Effector memory CD4-positive, alpha-beta T cell (primary cell): ENCODE data around the gene ARFGAP2.

Experiments used
- DNase-seq, 3 donors: peaks; one replicate each; pipeline ENCODE4 v3.0.0-alpha.2; 2020
- H3K27ac ChIP-seq: 2 replicates; pipeline ENCODE4 v1.7.0; 2013; ENCODE audit warnings: mild to moderate bottlenecking, low read length, moderate library complexity; ENCODE audit not compliant: insufficient read depth, poor library complexity, severe bottlenecking
- H3K27me3 ChIP-seq: replicated peaks from 2 replicates; pipeline ENCODE4 v1.7.0; 2013; ENCODE audit warnings: mild to moderate bottlenecking, low read length; ENCODE audit not compliant: insufficient read depth, control insufficient read depth, poor library complexity, severe bottlenecking
- H3K36me3 ChIP-seq: 2 replicates; pipeline ENCODE4 v1.7.0; 2013; ENCODE audit warnings: mild to moderate bottlenecking, low read length, moderate library complexity; ENCODE audit not compliant: control insufficient read depth, insufficient read depth
- H3K4me1 ChIP-seq: 2 replicates; pipeline ENCODE4 v1.7.0; 2013; ENCODE audit warnings: low read length, mild to moderate bottlenecking; ENCODE audit not compliant: control insufficient read depth, insufficient read depth, poor library complexity, severe bottlenecking
- H3K4me3 ChIP-seq: 2 replicates; pipeline ENCODE4 v1.7.0; 2013; ENCODE audit warnings: low read length, low read depth, mild to moderate bottlenecking; ENCODE audit not compliant: insufficient read depth, poor library complexity, severe bottlenecking
- H3K9me3 ChIP-seq: 2 replicates; pipeline ENCODE4 v1.7.0; 2013; ENCODE audit warnings: mild to moderate bottlenecking, low read length, moderate library complexity; ENCODE audit not compliant: control insufficient read depth

ARFGAP2 gene

GRCh38 chr11:47136327-47136726 lies 40.4 kb downstream of the ARFGAP2 start:
- no peaks in the 10 kb centered on the region for H3K4me1 ChIP-seq
- no peaks in the 10 kb centered on the region for H3K27me3 ChIP-seq
- peaks cover 2% of the 10 kb centered on the region for H3K36me3 ChIP-seq
- no peaks in the 10 kb centered on the region for H3K9me3 ChIP-seq
- H3K4me3 ChIP-seq = no peak overlapping the region
- DNase-seq = no peak
- no peak overlapping the region for H3K27ac ChIP-seq

DNA sequence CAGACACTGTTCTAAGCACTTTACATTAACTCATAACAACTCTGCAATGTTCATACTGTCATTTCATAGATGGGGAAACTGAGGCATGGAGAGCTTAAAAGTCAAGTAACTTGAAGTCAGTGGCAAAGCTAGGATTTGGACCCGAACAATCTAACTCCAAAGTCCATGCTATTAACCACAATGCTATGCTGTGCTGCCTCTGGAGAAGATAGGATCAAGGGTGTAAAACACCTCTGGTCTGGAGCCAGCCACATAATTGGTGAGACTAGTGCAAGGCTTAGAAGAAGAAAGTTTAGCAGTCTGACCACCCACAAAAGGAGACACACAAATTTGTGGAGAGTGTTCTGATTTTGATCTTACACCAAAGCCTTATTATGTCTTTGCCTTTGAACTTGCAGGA lies 43.7 kb downstream of the ARFGAP2 start:
- H3K27ac ChIP-seq = no peak overlapping the region
- no peaks in the 10 kb centered on the region for H3K4me1 ChIP-seq
- no peak for DNase-seq
- no peaks in the 10 kb centered on the region for H3K27me3 ChIP-seq
- H3K36me3 ChIP-seq = peaks cover 1% of the 10 kb centered on the region
- no peaks in the 10 kb centered on the region for H3K9me3 ChIP-seq
- H3K4me3 ChIP-seq = no peak overlapping the region

- DNase-seq = no peak
- no peaks in the 10 kb centered on the region for H3K36me3 ChIP-seq
- no peaks in the 10 kb centered on the region for H3K27me3 ChIP-seq
- H3K9me3 ChIP-seq = no peaks in the 10 kb centered on the region
- no peaks in the 10 kb centered on the region for H3K4me1 ChIP-seq
- no peak overlapping the region for H3K4me3 ChIP-seq
- H3K27ac ChIP-seq = no peak overlapping the region
These were observed 44.2 kb downstream of the ARFGAP2 start for GRCh38 chr11:47132490-47132889.

DNA sequence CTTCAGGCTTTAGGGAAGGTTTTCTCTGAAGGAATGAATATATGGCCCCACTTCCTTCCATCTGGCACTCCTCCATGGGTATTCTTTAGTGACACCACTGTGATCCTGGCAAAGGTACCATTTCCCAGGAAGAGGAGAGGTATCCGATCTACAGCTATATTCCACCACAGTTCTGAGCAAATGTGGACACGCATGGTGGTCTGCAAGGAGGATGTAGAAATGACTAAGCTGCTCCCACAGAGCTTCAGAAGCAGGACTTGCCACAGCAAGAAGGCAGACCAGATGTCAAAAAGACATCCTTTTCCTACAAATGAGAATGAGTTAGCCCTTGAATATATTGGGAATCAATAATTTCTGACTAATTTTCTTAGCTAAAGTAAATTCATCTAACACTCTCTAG lies 45.5 kb downstream of the ARFGAP2 start:
- Histone ChIP-seq H3K36me3 (no peaks in the 10 kb centered on the region), H3K27me3 (no peaks in the 10 kb centered on the region), H3K9me3 (no peaks in the 10 kb centered on the region), H3K4me3 (no peak overlapping the region), H3K4me1 (no peaks in the 10 kb centered on the region), H3K27ac (no peak overlapping the region)
- DNase-seq = no peak

DNA sequence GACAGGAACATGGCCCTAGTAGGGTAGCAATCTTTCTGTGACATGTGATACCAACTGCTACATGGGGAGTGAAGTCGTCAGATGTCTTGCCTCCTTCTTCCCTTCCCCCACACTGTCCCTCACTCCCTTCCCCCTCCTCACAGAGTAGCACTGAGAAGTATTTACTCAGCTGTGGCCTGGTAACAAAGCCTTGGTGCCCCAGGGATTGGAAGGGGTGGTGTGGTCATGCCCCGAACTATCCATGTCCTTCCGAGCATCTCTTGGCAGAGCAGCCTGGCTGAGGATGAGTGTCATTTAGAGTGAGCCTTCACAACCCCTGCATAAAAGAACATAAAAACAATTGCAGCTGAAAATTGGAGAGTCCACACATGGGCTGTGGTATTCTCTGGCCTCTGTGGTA lies 46.1 kb downstream of the ARFGAP2 start:
- Histone ChIP-seq H3K4me1 (no peaks in the 10 kb centered on the region), H3K9me3 (no peaks in the 10 kb centered on the region), H3K36me3 (no peaks in the 10 kb centered on the region), H3K27me3 (no peaks in the 10 kb centered on the region), H3K27ac (no peak overlapping the region), H3K4me3 (no peak overlapping the region)
- no peak for DNase-seq

DNA sequence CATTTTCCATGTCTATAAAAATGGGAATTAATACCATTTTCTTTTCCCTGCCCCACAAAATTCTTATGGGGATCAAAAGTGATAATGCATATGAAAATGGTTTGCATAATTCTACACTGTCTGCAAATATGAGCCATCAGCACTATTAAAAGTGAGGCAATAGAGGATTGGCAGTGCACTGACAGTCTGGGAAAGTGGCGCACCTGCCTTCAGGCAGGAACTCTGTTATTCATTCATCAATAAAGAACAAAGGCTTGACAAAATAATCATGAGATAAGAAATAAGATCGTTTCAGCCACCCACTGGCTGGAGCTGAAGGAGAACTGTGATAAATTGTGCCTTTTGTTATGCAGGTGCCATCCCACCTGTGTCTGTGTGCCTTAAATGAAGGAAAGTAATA lies 49.5 kb downstream of the ARFGAP2 start:
- no peaks in the 10 kb centered on the region for H3K27me3 ChIP-seq
- H3K4me3 ChIP-seq = no peak overlapping the region
- H3K36me3 ChIP-seq = no peaks in the 10 kb centered on the region
- no peaks in the 10 kb centered on the region for H3K9me3 ChIP-seq
- DNase-seq = no peak
- no peak overlapping the region for H3K27ac ChIP-seq
- H3K4me1 ChIP-seq = no peaks in the 10 kb centered on the region

DNA sequence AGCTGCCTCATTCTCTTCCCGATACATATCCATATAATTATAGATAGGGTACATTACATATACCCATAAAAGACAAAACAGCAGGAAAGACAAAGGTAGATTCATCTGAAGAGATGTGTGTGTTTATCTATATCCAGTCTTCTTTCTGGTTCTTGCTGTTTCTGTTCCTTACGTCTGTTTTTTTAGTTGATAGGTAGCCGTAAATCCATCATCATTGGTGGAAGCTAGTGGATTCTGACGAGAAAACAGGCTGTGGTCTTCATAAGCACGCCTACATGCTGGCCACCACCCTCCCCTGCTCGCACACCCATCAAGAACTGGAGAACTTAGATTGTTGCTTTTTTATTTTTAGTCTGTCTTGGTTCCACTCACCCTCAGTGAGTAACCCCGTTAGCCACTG lies 51.6 kb downstream of the ARFGAP2 start:
- Histone ChIP-seq H3K27me3 (no peaks in the 10 kb centered on the region), H3K9me3 (no peaks in the 10 kb centered on the region), H3K36me3 (no peaks in the 10 kb centered on the region), H3K4me3 (no peak overlapping the region), H3K4me1 (no peaks in the 10 kb centered on the region), H3K27ac (no peak overlapping the region)
- DNase-seq = no peak

- H3K27ac ChIP-seq = no peak overlapping the region
- no peaks in the 10 kb centered on the region for H3K9me3 ChIP-seq
- H3K27me3 ChIP-seq = no peaks in the 10 kb centered on the region
- no peaks in the 10 kb centered on the region for H3K36me3 ChIP-seq
- H3K4me1 ChIP-seq = no peaks in the 10 kb centered on the region
- no peak overlapping the region for H3K4me3 ChIP-seq
- DNase-seq = no peak
These were observed 52.0 kb downstream of the ARFGAP2 start for GRCh38 chr11:47124675-47125074.

GRCh38 chr11:47123094-47123493 lies 53.6 kb downstream of the ARFGAP2 start:
- no peak for DNase-seq
- Histone ChIP-seq H3K27me3 (no peaks in the 10 kb centered on the region), H3K36me3 (no peaks in the 10 kb centered on the region), H3K4me3 (no peak overlapping the region), H3K27ac (no peak overlapping the region), H3K9me3 (no peaks in the 10 kb centered on the region), H3K4me1 (no peaks in the 10 kb centered on the region)

DNA sequence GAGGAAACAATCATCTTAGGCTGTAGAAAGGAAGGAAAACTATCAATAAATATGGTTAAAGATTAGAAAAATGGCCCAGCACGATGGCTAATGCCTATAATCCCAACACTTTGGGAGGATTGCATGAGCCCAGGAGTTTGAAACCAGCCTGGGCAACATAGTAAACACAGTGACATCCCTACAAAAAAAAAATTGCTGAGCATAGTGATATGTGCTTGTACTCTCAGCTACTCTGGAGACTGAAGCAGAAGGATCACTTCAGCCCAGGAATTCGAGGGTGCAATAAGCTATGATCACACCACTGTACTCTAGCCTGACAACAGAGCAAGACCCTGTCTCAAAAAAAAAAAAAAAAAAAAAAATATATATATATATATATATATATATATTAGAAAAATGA lies 54.9 kb downstream of the ARFGAP2 start:
- no peak for DNase-seq
- no peaks in the 10 kb centered on the region for H3K4me1 ChIP-seq
- H3K36me3 ChIP-seq = no peaks in the 10 kb centered on the region
- no peak overlapping the region for H3K27ac ChIP-seq
- H3K27me3 ChIP-seq = no peaks in the 10 kb centered on the region
- H3K4me3 ChIP-seq = no peak overlapping the region
- H3K9me3 ChIP-seq = no peaks in the 10 kb centered on the region

GRCh38 chr11:47121056-47121455 lies 55.6 kb downstream of the ARFGAP2 start:
- no peak for DNase-seq
- Histone ChIP-seq H3K4me1 (no peaks in the 10 kb centered on the region), H3K9me3 (no peaks in the 10 kb centered on the region), H3K27me3 (no peaks in the 10 kb centered on the region), H3K4me3 (no peak overlapping the region), H3K27ac (no peak overlapping the region), H3K36me3 (no peaks in the 10 kb centered on the region)
